AML-193 (cell line): ENCODE data around the gene RARA.
"Not testable (repeated sequence)": the region's sequence is repeated elsewhere in the genome, so short reads cannot be mapped to it uniquely, and the experiment has no call there.

Source experiments
- DNase-seq, 2 experiments: peaks; one replicate each; lab custom pipeline; 2025; lab: John Stamatoyannopoulos, UW

The RARA gene

DNA sequence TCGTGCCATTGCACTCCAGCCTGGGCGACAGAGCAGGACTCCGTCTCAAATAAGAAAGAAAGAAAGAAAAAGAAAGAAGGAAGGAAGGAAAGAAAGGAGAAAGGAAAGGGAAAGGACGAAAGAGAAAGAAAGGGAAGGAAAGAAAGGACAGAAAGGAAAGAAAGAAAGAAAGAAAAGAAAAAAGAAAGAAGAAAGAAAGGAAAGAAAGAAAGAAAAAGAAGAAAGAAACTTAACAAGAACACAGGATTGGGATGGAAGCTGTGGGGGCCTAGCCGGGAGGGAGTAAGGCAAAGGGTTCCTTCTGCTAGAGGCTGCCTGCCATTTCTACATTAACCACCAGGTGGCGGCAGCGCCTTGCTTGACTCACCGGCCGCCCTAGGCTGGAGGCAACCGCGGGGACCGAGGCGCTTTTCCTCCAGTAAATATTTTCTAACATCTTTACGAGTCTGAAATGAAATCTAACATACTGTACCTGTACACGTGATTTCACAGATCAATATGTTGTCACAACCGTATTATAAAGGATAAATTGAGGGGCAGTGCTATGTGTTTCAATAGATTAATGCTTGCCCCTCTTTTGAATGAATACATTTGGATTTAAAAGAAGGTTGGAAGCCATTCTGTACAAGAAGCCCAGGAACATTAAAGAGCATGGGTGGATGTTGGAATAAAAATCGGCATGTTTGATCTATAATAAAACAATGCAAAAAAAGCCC is 49.5 kb downstream of the RARA start:
- peak; percentile 80 to 93 for DNase-seq

DNA sequence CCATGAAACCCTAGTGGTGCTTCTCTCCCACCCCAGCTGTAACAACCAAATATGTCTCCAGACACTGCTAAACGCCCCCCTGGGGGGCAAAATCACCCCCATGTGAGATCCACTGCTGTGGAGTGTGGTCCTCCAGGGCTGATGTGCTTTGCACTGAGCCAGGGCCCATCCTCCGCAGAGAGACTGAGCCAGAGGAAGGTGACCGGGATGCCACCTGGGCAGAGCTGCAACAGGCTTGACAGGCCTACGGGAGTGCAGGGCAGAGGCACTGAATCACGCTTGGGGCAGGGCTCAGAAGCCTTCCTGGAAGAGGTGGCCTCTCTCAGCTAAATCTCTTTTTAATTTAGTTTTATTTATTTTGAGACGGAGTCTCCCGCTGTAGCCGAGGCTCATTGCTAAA is 51.1 kb downstream of the RARA start:
- DNase-seq = no peak

GRCh38 chr17:40361063-40361924 is 52.3 kb downstream of the RARA start:
- DNase-seq = no peak

DNA sequence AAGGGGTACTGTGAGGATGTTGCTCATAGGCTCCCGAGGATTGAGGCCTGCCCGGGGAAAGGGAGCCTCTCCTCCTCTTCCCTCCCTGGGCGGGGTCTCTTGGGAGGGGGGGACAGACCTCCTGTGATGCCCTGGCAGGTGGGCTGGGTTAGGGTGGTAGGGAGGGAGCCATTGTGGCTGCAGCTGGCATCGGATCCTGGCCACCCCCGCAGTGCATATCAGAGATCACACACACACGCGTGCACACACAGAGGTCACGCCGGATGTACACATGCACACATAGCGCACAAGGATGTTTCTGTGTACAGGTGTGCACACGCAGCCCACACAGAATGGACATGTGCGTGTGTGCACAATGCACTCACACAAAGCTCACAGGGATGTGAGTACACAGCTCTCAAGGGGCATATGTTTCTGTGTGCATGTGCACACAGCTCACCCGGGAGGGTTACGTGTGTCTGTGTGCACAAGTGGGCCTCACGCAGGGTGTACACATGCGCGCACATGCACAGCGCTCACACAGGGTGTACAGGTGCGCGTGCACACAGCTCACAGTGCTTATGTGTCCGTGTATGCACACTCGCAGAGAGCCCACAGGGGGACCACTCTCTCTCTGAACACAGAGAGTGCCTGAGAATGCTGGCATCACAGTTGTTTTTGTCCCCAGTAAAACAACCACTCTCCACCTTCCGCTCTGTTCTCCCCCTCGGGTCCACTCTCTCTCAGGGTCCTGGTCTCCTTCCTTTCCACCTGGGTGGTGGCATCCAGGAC is 53.1 kb downstream of the RARA start:
- DNase-seq = no peak

DNA sequence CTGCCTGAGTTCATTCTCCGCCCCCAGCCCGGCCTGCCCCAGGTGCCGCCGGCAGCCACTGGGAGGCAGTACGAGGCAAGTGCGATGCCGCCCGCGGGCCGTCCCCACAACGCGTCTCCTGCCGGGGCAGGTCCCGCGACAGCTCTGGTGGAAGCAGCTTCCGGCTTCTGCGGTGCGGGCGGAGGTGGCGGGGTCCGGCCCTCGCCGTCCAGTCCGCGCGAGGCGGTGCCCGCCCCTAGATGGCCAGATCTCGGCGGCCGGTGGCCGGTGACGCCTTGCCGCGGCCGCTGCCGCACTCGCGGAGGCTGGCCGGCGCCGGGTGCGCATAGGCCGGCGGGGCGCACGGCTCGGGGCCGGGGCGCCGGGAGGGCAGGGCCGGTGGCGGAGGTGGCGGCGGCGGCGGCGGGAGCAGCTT is 53.7 kb downstream of the RARA start:
- peak; percentile 81 to 89 for DNase-seq

- DNase-seq = no peak
These were observed 54.3 kb downstream of the RARA start for GRCh38 chr17:40363111-40363827.

- DNase-seq = no peak
These were observed 55.3 kb downstream of the RARA start, which contains the start of gene GJD3 for GRCh38 chr17:40364121-40364861. TSS of gene GJD3 (minus strand) at chr17:40364737. CDS start at chr17:40363815, 922 bp downstream.

DNA sequence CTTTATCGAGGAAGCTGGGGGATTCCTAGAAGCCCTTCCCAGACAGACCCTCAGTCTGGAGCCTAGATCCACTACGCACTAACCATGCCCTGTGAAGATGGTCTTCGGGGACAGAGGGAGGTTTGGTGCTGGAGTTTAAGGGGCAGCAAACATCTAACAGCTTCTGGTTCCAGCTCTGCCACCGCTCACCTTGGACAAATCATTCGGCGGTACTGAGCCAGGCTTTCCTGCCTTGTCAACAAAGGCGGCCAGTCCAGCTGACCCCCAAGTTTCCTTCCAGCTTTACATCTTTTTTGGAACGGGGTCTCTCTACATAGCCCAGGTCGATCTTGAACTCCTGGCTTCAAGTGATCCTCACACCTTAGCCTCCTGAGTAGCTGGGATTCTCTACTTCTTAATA is 55.9 kb downstream of the RARA start:
- no peak for DNase-seq

DNA sequence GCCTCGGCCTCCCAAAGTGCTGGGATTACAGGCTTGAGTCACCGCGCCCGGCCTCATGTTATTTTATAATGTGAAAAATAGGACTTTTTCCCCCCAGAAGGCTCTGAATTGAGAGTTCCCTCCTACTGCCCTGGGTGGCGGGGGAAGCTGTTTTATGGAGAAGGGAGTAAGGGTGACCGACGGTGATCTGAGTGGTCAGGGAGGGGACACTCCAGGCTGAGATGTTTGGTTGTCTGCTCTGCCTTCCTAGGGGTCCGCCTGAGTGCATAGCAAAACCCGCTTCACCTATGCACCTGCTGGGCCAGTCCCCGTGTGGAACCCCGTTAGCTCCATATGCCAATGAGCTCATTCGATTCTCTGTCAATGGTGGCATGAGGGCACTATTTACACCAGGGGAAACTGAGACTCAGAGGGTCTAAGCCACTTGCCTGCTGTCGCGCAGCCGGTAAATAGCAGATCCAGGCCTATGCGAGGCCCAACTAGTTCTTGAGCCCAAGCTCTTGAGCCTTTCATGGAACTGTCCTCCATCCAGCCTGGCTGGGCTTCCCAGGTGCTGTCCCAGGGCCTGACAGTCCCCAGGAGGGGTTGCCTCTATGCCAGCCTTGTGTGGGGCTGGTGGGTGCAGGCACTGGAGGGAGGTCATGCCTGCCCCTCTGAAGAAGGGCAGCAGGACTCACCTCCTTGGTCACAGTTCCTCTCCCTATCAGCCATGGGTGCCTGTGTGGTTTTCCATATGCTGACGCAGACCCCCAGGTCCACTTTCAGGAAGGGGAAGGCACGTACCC is 57.3 kb downstream of the RARA start:
- no peak for DNase-seq

DNA sequence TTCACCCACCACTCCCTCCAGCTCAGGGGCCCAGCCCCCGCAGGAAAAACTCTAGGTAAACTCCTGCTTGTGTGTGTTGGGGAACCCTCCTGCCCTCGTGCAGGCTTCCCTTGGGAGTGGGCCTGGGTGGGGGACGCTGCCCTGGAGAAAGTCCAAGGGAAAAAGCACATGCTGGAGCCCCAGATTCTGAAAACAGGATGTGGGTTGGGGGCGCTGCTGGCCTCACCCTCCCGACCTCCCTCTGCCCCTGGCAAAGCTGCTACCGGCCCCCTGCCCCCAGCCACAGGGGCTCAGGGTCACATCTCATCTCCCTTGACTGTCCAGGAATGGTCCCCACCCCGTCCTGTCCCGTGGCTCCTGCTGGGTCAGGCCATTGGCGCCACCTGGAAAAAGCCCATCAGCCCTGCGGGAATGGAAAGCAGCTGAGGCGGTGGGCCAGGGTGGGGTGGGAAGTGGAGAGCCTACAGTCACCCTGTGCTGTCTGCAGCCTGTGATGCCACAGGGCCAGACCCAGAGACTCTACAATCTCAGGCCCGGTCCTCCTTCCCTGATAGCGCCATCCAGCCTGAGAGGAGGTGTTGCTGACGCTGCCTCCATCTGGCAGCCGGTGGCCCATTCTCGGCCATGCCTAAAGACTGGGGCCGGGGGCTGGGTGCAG is 58.0 kb downstream of the RARA start:
- DNase-seq = no peak

DNA sequence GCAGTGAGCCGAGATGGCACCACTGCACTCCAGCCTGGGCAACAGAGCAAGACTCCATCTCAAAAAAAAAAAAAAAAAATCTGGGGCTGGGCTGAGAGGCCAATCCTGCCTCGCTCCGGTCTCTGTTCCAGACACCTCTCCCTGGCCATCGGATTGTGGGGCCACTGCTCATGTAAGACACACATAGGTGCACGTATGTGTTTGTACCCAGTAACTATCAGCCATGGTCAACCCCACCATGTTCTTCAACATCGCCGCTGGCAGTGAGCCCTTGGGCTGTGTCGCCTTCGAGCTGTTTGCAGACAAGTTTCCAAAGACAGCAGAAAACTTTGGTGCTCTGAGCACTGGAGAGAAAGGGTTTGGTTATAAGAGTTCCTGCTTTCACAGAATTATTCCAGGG is 58.7 kb downstream of the RARA start:
- DNase-seq = not testable (repeated sequence)

DNA sequence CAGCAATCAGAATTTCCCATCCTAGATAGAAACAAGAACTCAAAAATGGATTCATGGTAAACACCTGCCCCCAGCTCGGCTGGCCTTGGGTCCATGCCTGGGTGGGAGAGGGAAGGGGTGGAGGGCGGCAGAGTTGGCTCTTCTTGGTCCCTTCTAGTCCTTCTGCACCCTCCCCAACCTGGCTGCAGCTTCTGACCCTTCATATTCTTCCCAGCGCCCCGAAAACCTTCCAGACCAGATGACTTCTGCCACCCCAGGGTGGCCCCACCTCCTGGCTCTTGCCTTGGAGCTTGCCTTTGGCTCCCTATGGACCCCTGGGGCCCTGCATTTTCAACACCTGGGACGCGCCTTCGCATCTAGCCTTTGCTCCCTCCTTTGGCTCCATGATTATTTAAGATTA is 60.9 kb downstream of the RARA start:
- no peak for DNase-seq

DNA sequence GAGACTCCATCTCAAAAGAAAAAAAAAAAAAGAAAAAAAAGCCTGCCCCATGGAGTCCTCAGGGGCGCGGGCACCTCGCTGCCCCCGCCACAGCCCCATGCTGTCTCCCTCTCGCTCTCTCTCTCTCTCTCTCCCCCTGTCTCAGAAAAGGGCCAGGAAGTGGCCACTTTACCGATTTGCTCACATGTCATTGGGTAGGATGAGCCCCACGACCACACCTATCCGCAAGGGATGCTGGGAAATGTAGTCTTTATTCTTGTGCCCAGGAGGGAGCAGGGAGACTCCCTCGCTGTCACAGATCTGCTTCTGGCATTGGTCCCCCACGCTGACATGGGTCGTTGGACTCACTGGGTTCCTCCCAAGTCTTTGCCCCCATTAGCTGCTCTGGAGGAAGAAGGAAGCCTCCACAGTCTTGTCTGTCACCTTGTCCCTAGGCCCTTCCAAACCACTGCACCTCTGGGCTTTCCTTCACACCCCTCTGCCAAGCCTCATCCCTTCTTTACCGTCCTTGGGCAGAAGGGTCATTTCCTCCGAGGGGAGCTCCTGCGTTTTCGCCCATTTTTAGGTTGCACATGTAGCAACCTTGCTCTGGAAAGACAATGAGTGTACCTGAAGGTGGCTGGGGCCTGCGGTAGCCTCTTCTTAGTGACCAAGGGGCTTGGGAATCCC is 62.4 kb downstream of the RARA start:
- DNase-seq = no peak

DNA sequence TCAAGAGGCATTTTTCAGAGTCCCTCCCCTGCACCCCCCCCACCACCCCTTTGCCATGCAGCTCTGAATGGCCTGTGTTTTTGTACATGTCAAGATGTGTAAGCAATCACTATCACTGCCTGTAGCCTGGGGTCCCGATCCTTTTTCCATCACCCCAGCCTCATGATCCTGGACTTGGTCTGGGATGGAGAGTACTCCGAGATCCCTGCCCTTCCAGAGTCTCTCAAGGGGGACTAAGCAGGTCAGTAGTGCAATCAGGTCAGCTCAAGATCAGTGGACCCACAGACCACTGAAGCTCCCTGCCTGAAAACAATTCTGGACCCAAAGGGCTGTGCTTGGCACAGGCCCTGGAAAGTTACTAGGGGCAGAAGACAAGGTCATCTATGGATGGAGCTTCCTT is 63.1 kb downstream of the RARA start:
- DNase-seq = no peak

DNA sequence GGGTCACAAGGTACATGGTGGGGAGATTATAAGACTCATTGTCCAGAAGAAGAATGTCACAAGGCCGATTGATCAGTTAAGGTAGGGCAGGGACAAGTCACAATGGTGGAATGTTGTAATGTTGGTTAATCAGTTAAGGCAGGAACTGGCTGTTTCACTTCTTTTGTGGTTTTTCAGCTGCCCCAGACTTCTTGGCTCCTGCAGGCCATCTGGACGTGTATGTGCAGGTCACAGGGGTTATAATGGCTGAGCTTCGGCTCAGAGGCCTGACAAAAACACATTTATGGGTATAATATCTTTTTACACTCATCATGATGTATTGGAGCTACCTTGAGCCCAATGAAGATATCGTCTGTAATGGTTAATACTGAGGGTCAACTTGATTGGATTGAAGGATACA is 63.7 kb downstream of the RARA start:
- DNase-seq = not testable (repeated sequence)

GRCh38 chr17:40373324-40373723 is 64.3 kb downstream of the RARA start:
- DNase-seq = no peak

DNA sequence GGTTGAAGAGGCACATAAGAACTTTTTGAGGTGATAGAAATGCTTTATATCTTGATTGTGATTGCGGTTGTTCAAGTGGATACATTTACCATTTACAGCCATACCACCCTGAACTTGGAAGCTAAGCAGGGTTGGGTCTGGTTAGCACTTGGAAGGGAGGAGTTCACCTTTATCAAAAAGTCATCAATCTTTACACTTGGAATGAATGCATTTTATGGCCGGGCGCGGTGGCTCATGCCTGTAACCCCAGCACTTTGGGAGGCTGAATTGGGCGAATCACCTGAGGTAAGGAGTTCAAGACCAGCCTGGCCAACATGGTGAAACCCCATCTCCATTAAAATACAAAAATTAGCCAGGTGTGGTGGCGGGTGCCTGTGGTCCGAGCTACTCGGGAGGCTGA is 65.0 kb downstream of the RARA start:
- DNase-seq = no peak

DNA sequence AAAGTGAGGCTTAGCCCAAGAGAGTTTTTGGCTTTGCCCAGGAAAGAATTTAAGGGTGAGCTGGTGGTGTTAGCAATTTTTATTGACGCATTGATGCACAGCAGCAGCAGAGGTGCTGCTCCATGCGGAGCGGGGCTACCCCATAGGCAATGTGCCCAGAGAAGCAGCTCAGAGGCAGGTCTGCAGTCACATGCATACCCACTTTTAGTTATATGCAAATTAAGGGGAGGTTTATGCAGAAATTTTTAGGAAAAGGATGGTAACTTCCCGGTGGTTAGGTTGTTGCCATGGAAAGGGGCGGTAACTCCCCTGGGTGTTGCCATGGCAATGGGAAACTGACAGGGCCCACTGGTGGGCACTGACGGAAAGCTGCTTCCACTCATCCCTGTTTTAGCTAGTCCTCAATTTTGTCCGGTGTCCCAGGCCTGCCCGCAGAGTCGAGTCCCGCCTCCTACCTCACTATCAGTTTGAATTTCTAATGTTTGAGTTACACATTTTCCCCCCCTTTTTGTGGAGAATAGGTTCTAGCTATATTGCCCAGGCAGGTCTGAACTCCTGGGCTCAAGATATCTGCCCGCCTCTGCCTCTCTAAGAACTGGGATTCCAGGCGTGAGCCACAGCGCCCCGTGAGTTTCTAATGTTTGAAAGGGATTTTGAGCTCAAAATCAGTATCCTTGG is 66.0 kb downstream of the RARA start:
- DNase-seq = no peak

DNA sequence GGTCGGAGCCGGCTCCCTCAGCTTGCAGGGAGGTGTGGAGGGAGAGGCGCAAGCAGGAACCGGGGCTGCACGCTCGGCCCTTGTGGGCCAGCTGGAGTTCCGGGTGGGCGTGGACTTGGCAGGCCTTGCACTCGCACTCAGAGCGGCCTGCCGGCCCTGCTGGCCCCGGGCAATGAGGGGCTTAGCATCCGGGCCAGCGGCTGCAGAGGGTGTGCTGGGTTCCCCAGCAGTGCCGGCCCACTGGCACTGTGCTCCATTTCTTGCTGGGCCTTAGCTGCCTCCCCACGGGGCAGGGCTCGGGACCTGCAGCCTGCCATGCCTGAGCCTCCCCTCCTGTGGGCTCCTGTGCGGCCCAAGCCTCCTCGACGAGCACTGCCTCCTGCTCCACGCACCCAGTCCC is 66.8 kb downstream of the RARA start:
- not testable (repeated sequence) for DNase-seq
